Osteocyte (in vitro differentiated cells): Measurements from ENCODE around the gene IGLL1. TPM values are rescaled to one million over a fixed set of nuclear protein-coding genes. Genes with fewer than 3 reads are reported as not detected.

ENCODE experiments used
- DNase-seq: peaks from one replicate; pipeline ENCODE4 v3.0.0; 2021; ENCODE audit warnings: mixed read lengths; ENCODE audit not compliant: unreplicated experiment; ENCODE audit errors: extremely low spot score
- H3K27ac Mint-ChIP-seq: one replicate; pipeline ENCODE4 v1.8.0; 2021; ENCODE audit warnings: mild to moderate bottlenecking, mixed read lengths; ENCODE audit not compliant: unreplicated experiment
- H3K27me3 Mint-ChIP-seq: one replicate; pipeline ENCODE4 v1.8.0; 2021; ENCODE audit warnings: mixed read lengths; ENCODE audit not compliant: unreplicated experiment
- H3K36me3 Mint-ChIP-seq: one replicate; pipeline ENCODE4 v1.8.0; 2021; ENCODE audit warnings: mixed read lengths; ENCODE audit not compliant: unreplicated experiment
- H3K4me1 Mint-ChIP-seq: one replicate; pipeline ENCODE4 v1.8.0; 2021; ENCODE audit warnings: mixed read lengths; ENCODE audit not compliant: unreplicated experiment
- H3K4me3 Mint-ChIP-seq: one replicate; pipeline ENCODE4 v1.8.0; 2021; ENCODE audit warnings: mild to moderate bottlenecking, moderate library complexity, mixed read lengths; ENCODE audit not compliant: unreplicated experiment
- H3K9me3 Mint-ChIP-seq: one replicate; pipeline ENCODE4 v1.8.0; 2021; ENCODE audit warnings: mixed read lengths; ENCODE audit not compliant: unreplicated experiment
- CTCF ChIP-seq: fragments of 200-600 bp; sonication (generic); IDR thresholded peaks from 2 replicates; pipeline ENCODE4 v1.5.0; 2021; ENCODE audit warnings: antibody characterized with exemption, mild to moderate bottlenecking, moderate library complexity
- total RNA-seq: library from RNA; stranded (reverse); gene quantifications from 2 replicates; pipeline ENCODE4 v1.2.1, GENCODE V29; 2021

IGLL1 gene
- total RNA-seq, 1 donor from 2014 or later: not detected

GRCh38 chr22:23557036-23557435, 23.1 kb downstream of the IGLL1 start:
- Mint-ChIP-seq H3K4me3 (no peak overlapping the region), H3K4me1 (no peaks in the 10 kb centered on the region), H3K27ac (no peak overlapping the region), H3K27me3 (peaks cover 36% of the 10 kb centered on the region), H3K9me3 (no peaks in the 10 kb centered on the region), H3K36me3 (no peaks in the 10 kb centered on the region)
- DNase-seq: no peak
- TF ChIP-seq CTCF: no peak

GRCh38 chr22:23556026-23556620, 24.0 kb downstream of the IGLL1 start:
- Mint-ChIP-seq H3K27me3 (peaks cover 32% of the 10 kb centered on the region), H3K4me3 (no peak overlapping the region), H3K4me1 (no peaks in the 10 kb centered on the region), H3K36me3 (no peaks in the 10 kb centered on the region), H3K9me3 (no peaks in the 10 kb centered on the region), H3K27ac (no peak overlapping the region)
- DNase-seq: no peak
- no peak for TF ChIP-seq CTCF

GRCh38 chr22:23555118-23555517, 25.0 kb downstream of the IGLL1 start:
- H3K9me3 Mint-ChIP-seq: no peaks in the 10 kb centered on the region
- no peaks in the 10 kb centered on the region for H3K36me3 Mint-ChIP-seq
- peaks cover 32% of the 10 kb centered on the region for H3K27me3 Mint-ChIP-seq
- no peak overlapping the region for H3K4me3 Mint-ChIP-seq
- no peak for TF ChIP-seq CTCF
- H3K27ac Mint-ChIP-seq: no peak overlapping the region
- no peak for DNase-seq
- no peaks in the 10 kb centered on the region for H3K4me1 Mint-ChIP-seq

GRCh38 chr22:23553924-23554870, 25.9 kb downstream of the IGLL1 start:
- H3K36me3 Mint-ChIP-seq: no peaks in the 10 kb centered on the region
- no peaks in the 10 kb centered on the region for H3K4me1 Mint-ChIP-seq
- no peak overlapping the region for H3K27ac Mint-ChIP-seq
- peaks cover 23% of the 10 kb centered on the region for H3K27me3 Mint-ChIP-seq
- H3K9me3 Mint-ChIP-seq: no peaks in the 10 kb centered on the region
- no peak overlapping the region for H3K4me3 Mint-ChIP-seq
- DNase-seq: no peak
- TF ChIP-seq CTCF: no peak

DNA sequence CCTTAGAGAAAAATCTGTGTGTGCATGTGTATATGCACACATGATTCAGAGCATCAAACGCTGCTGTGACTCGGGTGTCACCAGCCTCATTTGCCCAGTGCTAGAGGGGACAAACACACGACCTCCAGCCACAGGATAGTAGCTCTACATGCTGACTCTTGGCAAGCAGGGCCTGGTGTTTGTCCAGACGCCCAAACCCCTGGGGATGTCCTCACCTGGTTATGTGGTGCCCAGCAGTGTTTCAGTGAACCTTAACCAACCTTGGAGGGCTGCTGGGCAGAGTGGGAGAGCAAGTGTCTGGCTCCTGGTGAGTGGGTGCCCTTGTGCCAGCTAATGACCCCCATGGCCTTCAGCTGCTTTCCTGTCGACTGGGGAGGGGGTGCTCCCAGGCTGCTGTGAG, 26.7 kb downstream of the IGLL1 start:
- Mint-ChIP-seq H3K27ac (no peak overlapping the region), H3K4me1 (no peaks in the 10 kb centered on the region), H3K4me3 (no peak overlapping the region), H3K9me3 (no peaks in the 10 kb centered on the region), H3K27me3 (peaks cover 16% of the 10 kb centered on the region), H3K36me3 (no peaks in the 10 kb centered on the region)
- DNase-seq: no peak
- no peak for TF ChIP-seq CTCF
